CD4-positive, alpha-beta T cell treated with Interleukin-4 for 1 hour (primary cell): ENCODE results near the gene GRIP2.
A peak's percentile ranks its signal among the peaks of the same experiment; 100 is the strongest.

Experiments
- DNase-seq, 2 donors: peaks; one replicate each; pipeline ENCODE4 v3.0.0-alpha.2; 2020 to 2022

GRIP2 gene

GRCh38 chr3:14481646-14482036 lies 58.5 kb downstream of the GRIP2 start:
- no peak for DNase-seq

DNA sequence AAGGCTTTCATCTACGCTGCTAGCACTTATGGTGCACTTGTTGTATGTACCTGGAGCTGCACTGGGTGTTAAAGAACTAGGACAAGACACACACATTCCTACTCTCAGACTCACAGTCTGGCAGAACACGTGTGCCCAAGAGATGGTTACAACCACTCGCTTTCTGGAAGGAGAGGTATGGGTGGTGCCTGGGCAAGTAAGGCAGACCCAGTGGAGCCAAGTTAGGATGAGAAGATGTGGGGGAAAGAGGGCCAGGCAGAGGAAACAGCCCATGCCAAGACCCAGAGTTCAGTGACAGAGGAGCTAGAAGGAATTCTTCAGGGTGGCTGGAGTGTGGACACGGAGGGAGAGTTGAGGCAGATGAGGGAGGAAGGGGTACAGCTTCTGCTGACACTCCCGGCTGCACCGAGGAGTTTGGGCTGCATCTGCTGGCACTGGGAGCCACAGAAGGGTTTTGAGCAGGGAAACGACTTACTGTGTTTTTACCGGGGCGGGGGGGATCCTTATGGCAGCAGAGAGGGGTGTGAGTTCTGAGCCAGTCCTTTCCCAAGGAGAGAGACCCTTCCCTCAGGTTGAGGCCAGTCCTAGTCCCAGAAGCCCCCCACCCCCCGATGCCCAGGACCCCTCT lies 59.0 kb downstream of the GRIP2 start:
- DNase-seq = no peak

GRCh38 chr3:14480207-14481017 lies 59.7 kb downstream of the GRIP2 start:
- DNase-seq = no peak

DNA sequence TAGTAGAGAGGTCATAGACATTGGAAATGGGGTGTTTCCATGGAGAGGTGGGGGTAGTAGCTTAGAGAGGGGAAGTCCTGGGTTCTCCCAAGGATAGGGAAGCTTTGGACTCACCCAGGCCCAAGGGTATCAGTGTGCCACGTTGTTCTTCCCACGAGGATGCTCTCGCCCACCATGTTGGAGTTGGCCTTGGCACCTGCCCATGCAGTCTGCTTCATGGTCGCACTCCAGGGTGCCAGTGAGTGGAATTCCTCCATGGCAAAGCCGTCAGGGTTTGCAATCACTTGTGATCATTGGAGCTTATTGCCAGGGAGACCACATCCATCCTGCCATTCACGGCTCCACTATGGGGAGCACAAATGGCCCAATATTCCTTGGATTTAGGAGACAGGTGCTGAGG lies 60.6 kb downstream of the GRIP2 start:
- no peak for DNase-seq

DNA sequence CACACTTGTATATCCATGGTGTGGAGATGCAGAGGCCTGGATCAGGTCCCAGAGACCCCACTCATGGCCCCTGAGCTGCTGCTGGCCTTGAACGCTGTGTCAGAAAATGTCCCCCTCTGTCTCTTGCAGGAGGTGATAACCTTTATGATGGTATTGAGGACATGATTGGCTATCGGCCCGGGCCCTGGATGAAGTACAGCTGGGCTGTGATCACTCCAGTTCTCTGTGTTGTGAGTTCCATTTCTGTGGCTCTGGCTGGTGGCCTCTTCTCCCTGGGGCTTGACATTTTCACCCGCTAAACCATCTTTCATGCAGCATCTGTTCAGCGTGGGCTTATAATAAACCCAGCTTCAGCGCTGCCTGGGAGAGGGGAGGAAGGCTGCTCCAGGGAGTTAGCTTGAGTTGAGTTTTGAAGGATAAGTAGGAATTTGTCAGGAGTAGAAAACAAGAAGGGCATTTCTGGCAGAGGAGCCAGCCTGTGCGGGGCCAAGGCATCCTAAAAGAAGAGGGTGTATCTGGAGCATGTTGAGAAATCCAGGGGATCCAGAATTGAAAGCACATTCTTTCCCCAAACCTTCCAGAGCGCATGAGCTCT lies 61.1 kb downstream of the GRIP2 start:
- no peak for DNase-seq

GRCh38 chr3:14477311-14477935 lies 62.7 kb downstream of the GRIP2 start:
- DNase-seq = no peak

GRCh38 chr3:14476583-14477265 lies 63.4 kb downstream of the GRIP2 start:
- no peak for DNase-seq

- DNase-seq = no peak
Measured at GRCh38 chr3:14475621-14476020, 64.5 kb downstream of the GRIP2 start.

DNA sequence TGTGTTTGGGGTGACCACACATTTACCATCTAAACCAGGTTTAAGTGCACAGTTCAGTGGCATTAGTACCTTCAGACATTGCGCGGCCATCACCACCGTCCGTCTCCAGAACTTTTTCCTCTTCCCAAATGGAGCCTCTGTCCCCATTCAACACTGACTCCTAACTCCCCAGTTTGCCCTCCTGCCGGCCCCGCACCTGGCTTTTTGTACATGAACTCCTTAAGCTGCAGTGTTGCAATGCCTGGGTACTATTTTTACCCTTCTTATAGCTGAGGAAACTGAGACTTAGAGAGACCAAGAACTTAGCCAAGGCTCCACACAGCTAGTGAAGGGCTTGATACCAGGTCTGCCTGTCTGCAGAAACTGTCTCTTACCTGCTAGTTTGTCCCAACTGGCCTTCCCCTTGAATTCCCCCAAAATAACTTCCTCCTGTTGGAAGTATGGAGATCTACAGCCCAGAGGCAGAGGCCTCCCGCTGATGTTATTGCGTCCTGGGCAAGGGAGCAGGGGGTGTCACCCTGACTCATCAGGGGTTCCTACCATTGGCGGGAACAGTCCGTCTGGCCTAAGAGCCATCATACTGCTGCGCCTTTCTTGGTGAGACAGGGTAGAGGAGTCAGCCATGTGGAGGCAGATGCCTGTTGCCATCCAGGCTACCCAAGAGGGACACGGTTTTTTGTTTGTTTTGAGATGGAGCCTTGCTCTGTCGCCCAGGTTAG lies 65.6 kb downstream of the GRIP2 start:
- no peak for DNase-seq

DNA sequence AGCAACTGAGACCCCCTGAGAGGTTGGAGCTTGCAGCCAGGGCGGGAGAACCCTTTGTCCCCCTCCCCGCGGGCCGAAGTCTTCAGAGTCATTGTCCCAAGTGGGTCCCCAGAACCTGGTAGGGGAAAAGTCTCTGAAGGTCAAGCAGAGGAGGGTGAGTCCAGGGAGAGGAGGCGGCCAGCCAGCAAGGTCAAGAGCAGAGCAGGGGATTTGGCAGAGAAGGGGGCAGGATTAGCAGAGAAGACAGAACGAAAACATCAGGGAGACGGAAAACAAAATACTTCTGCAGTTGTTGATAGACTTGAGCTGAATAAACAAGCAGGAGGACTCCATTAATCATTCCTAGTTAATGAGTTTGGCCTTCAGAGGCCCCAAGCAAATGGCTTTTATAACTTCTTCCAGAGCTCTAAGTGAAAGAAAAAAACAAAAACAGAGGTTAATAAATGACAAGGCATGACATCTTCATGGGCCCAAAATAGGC lies 66.7 kb downstream of the GRIP2 start:
- no peak for DNase-seq

DNA sequence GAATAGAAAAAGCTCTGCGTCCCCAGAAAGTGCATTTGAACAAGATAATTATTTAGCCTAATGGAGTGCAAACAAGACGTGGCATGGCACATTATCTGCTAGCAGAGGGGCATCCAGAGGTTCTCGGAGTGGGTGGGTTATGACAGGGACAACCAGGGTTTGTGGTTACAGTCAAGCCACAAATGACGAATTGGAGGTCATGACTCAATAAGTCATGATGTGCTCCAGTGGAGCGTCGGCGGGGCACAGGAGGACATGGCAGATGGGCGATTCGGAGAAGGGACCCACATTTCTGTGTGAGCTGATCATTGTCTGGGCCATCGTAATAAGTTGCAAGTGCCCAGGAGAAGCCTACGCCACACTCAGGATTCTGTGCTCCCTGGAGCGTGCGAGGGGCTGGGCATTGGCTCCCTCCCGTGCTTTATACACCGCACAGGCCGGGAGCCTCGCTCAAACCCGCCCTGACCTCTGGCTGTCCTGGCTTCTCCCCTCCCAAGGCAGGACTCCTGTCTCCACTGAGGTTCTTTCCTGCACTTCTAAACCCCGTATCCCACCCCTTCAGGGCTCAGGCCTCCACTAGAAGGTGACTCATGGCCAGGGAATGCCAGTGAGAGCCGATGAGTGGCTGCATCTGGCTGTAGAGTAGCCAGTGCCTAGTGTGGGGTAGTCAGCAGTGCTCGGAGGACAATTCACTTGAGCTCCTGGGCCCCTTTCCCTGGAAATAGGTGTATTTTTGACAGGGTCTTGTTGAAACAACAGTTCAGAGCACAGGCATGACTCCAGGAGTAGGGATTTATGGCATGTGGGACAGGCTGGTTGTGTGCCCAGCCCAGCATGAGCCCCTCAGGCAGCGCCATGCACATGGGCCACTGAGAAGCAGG lies 67.4 kb downstream of the GRIP2 start:
- DNase-seq = no peak

DNA sequence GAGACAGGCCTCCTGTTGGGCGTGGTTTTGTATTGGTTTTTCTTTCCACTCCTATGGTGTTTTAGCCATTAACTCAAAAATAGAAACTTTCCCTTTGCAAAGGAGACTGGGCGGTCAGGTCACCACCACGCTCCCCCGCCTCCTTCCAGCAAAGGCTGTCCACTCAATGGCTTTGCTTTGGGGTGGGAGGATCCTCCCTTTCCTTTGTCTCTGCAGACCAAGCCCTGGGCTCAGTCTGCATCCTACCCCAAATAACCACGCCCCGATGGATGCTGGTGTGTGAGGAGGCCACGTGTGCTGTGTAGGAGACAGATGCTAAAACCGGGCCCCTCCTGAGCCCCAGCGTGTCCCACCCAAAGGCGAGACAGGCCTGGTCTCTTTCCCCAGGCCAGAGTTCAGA lies 68.5 kb downstream of the GRIP2 start:
- no peak for DNase-seq

DNA sequence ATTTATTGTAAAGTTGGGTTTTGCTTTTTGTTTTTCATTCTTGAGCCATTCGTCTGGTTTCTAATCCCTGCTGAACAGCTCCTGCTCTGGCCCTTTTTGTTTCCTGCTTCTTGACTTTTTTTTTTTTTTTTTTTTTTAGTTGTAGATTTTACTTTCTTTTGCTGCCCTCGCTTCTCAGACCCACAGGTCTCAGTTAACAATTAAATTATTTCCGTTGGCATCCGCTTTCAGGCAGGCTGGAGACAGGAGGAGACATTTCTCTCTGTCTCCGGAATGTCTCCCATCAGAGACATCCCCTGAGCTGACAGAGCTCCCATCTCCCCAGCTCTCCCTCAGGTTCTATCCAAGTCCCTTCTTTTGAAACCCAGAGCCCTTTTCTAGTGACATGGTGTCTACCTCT lies 69.1 kb downstream of the GRIP2 start:
- no peak for DNase-seq

DNA sequence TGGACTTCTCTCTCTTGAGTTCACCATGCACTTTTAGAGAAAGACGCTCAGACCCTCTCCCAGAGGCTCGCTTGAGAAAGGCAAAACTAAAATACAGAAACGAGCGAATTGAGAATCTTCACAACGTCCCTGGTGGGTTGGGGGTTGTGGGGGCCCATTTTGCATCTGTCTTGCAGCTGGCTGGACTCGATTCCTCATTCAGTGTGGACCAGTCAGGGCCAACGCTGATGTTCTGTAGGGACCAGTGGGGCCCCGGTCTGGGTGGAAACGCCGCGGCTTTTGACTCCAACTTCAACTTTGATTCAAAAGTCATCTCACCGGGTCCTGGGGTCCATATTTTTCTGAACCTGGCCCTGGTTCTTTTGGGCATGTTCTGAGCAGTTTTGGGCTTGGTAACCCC lies 69.7 kb downstream of the GRIP2 start:
- no peak for DNase-seq

DNA sequence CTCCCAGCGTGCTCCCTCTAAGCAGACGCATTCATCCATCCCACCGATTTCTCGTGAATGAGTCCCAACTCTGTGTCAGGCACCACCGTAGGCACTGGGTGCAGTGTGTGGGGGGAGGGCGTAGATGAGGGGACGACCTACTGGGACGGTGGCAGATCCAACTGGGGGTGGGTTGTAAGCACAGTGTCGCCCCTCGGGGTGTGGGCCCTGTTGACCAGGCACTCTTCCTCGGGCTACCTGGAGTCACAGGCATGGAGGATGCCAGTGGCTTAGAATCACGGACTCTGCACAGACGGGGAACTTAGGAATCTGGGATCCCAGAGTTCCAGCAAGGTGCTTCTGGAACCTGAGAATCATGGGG lies 71.5 kb downstream of the GRIP2 start:
- DNase-seq = no peak

DNA sequence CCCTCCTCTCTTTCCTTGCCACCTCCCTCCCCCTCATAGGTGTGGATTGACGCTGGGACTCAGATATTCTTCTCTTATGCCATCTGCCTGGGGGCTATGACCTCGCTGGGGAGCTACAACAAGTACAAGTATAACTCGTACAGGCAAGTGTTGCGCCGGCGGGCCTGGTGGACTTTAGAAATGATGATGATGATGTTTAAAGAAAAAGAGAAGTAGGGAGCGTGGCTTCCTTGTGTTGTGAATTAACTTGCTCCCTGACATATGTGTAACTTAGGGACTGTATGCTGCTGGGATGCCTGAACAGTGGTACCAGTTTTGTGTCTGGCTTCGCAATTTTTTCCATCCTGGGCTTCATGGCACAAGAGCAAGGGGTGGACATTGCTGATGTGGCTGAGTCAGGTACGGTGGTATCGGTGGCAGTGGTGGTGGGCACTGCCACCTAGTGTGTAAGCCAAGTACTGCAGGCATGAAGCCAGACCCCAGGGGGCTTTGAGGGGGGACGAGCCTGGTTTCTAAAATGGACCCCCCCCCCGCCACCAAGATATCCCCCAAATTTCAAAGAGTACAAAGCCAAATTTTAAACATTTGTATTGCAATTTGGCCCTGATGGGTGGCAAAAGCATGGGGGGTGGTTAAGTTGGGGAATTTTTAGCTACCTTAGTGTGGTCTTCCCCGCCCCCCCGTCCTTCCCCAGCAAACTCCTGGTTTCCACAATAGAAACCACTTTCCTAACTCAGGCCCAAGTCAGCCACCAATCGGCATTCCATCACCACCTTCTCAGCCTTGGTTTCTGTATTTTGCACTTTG lies 72.1 kb downstream of the GRIP2 start:
- peak; percentile 41 to 51 for DNase-seq

GRCh38 chr3:14466179-14466903 lies 73.8 kb downstream of the GRIP2 start:
- no peak for DNase-seq

GRCh38 chr3:14465425-14465824 lies 74.7 kb downstream of the GRIP2 start:
- DNase-seq = no peak

- no peak for DNase-seq
Measured at GRCh38 chr3:14464521-14464920, 75.6 kb downstream of the GRIP2 start.

- DNase-seq = no peak
Measured at GRCh38 chr3:14464141-14464465, 76.0 kb downstream of the GRIP2 start.
